ENCODE results near the gene ZFX. TPM values are rescaled to one million over a fixed set of nuclear protein-coding genes. Genes with fewer than 3 reads are reported as not detected.

ZFX gene
- total RNA-seq, 1 experiment from 2014 or later, result 43.3 TPM

- CTCF ChIA-PET, result no interaction called here
- Mint-ChIP-seq H3K36me3 (ENCODE audit: insufficient read depth, unreplicated experiment) (no peaks in the 10 kb centered on the region), H3K27me3 (ENCODE audit: unreplicated experiment) (no peaks in the 10 kb centered on the region), H3K4me1 (ENCODE audit: low read depth, unreplicated experiment) (peaks cover 25% of the 10 kb centered on the region), H3K4me3 (ENCODE audit: low read depth, unreplicated experiment) (no peak overlapping the region), H3K9me3 (ENCODE audit: low read depth, unreplicated experiment) (no peaks in the 10 kb centered on the region), H3K27ac (ENCODE audit: unreplicated experiment) (no peak overlapping the region)
- TF ChIP-seq CTCF (IDR thresholded peaks at IDR 0.05; ENCODE audit: unreplicated experiment), result no peak
- DNase-seq, result no peak
- intact Hi-C loops (cut with micrococcal nuclease; ENCODE audit: unreplicated experiment), result loop anchor here (10.0 kb wide), 1 partner anchor 328 kb away; no protein-coding TSS in a partner anchor
- BruUV-seq (replicated peaks), result no TSS peak
Measured at GRCh38 chrX:24243188-24243587, 93.7 kb downstream of the ZFX start.

GRCh38 chrX:24243692-24244091 lies 94.2 kb downstream of the ZFX start:
- DNase-seq, result no peak
- no TSS peak for BruUV-seq (replicated peaks)
- Mint-ChIP-seq H3K27ac (ENCODE audit: unreplicated experiment) (no peak overlapping the region), H3K36me3 (ENCODE audit: insufficient read depth, unreplicated experiment) (no peaks in the 10 kb centered on the region), H3K9me3 (ENCODE audit: low read depth, unreplicated experiment) (no peaks in the 10 kb centered on the region), H3K4me1 (ENCODE audit: low read depth, unreplicated experiment) (peaks cover 25% of the 10 kb centered on the region), H3K27me3 (ENCODE audit: unreplicated experiment) (no peaks in the 10 kb centered on the region), H3K4me3 (ENCODE audit: low read depth, unreplicated experiment) (no peak overlapping the region)
- TF ChIP-seq CTCF (IDR thresholded peaks at IDR 0.05; ENCODE audit: unreplicated experiment), result no peak
- intact Hi-C loops (cut with micrococcal nuclease; ENCODE audit: unreplicated experiment), result loop anchor here (10.0 kb wide), 1 partner anchor 329 kb away; no protein-coding TSS in a partner anchor
- CTCF ChIA-PET, result no interaction called here

- DNase-seq, result peak; percentile 10
- no peak overlapping the region for H3K27ac Mint-ChIP-seq (ENCODE audit: unreplicated experiment)
- H3K9me3 Mint-ChIP-seq (ENCODE audit: low read depth, unreplicated experiment), result no peaks in the 10 kb centered on the region
- intact Hi-C loops (cut with micrococcal nuclease; ENCODE audit: unreplicated experiment), result loop anchor here (10.0 kb wide), 1 partner anchor 330 kb away; no protein-coding TSS in a partner anchor
- TF ChIP-seq CTCF (IDR thresholded peaks at IDR 0.05; ENCODE audit: unreplicated experiment), result no peak
- H3K27me3 Mint-ChIP-seq (ENCODE audit: unreplicated experiment), result no peaks in the 10 kb centered on the region
- H3K4me1 Mint-ChIP-seq (ENCODE audit: low read depth, unreplicated experiment), result peaks cover 25% of the 10 kb centered on the region
- no peak overlapping the region for H3K4me3 Mint-ChIP-seq (ENCODE audit: low read depth, unreplicated experiment)
- CTCF ChIA-PET, result no interaction called here
- H3K36me3 Mint-ChIP-seq (ENCODE audit: insufficient read depth, unreplicated experiment), result no peaks in the 10 kb centered on the region
- BruUV-seq (replicated peaks), result no TSS peak
Measured at GRCh38 chrX:24245202-24245601, 95.7 kb downstream of the ZFX start.

- Mint-ChIP-seq H3K4me1 (ENCODE audit: low read depth, unreplicated experiment) (peaks cover 25% of the 10 kb centered on the region), H3K36me3 (ENCODE audit: insufficient read depth, unreplicated experiment) (no peaks in the 10 kb centered on the region), H3K4me3 (ENCODE audit: low read depth, unreplicated experiment) (no peak overlapping the region), H3K27ac (ENCODE audit: unreplicated experiment) (no peak overlapping the region), H3K27me3 (ENCODE audit: unreplicated experiment) (no peaks in the 10 kb centered on the region), H3K9me3 (ENCODE audit: low read depth, unreplicated experiment) (no peaks in the 10 kb centered on the region)
- no peak for TF ChIP-seq CTCF (IDR thresholded peaks at IDR 0.05; ENCODE audit: unreplicated experiment)
- CTCF ChIA-PET, result no interaction called here
- no peak for DNase-seq
- intact Hi-C loops (cut with micrococcal nuclease; ENCODE audit: unreplicated experiment), result loop anchor here (10.0 kb wide), 1 partner anchor 333 kb away; no protein-coding TSS in a partner anchor
- BruUV-seq (replicated peaks), result no TSS peak
Measured at GRCh38 chrX:24248042-24248441, 98.5 kb downstream of the ZFX start.

All from Calu3 (cell line).